B cell (primary cell): ENCODE measurements around the gene TUT7. TPM values are rescaled to one million over a fixed set of nuclear protein-coding genes. Genes with fewer than 3 reads are reported as not detected.
"Not testable (repeated sequence)": the region's sequence is repeated elsewhere in the genome, so short reads cannot be mapped to it uniquely, and the experiment has no call there.

Experiments
- ATAC-seq: fragments of 200-7000 bp; cut with Tn5 transposase; one replicate; pipeline ENCODE4 v1.10.0; 2021; ENCODE audit warnings: low read depth, mild to moderate bottlenecking, moderate number of reproducible peaks, moderate library complexity
- CTCF ChIA-PET: fragments of 350-600 bp; sonication (Branson Sonifier 250); formaldehyde crosslinking; loops from one replicate; lab custom pipeline; 2021; ENCODE audit warnings: antibody characterized with exemption, inconsistent platforms; lab: Charles Lee
- POLR2A ChIA-PET: fragments of 350-600 bp; sonication (Branson Sonifier 250); formaldehyde crosslinking; loops from one replicate; lab custom pipeline; 2021; ENCODE audit warnings: antibody characterized with exemption; lab: Charles Lee
- DNase-seq: peaks from one replicate; pipeline ENCODE4 v3.0.0; 2013
- H2AFZ ChIP-seq: 2 replicates; pipeline ENCODE4 v1.6.1; 2012; ENCODE audit warnings: mild to moderate bottlenecking, low read depth, low read length; ENCODE audit not compliant: insufficient read depth, poor library complexity, severe bottlenecking
- H3K27ac ChIP-seq, 2 donors: 1 replicate in 1 of 2; 2 replicates in 1 of 2; pipeline ENCODE4 v1.5.1; 2012 to 2013; ENCODE audit warnings: low read length in 2 of 2, mild to moderate bottlenecking in 2 of 2, moderate library complexity in 1 of 2
- H3K27me3 ChIP-seq, 4 experiments: fragments of 200-600 bp in 1 of 4; sonication (generic) in 1 of 4; replicated peaks in 1 of 4; 1 replicate in 2 of 4; 2 replicates in 2 of 4; pipeline versions ENCODE4 v1.6.1 to v1.7.0; 2013 to 2016; ENCODE audit warnings: low read length in 3 of 4, mild to moderate bottlenecking in 2 of 4, mixed read lengths in 1 of 4, moderate library complexity in 1 of 4; ENCODE audit not compliant: insufficient read depth in 4 of 4, control insufficient read depth in 3 of 4; ENCODE audit errors: control extremely low read depth in 1 of 4
- H3K36me3 ChIP-seq, 2 experiments: replicated peaks in 1 of 2; 1 replicate in 1 of 2; 2 replicates in 1 of 2; pipeline versions ENCODE4 v1.6.1 to v1.7.1; 2013; ENCODE audit warnings: low read length in 1 of 2; ENCODE audit not compliant: insufficient read depth in 2 of 2, control insufficient read depth in 1 of 2; ENCODE audit errors: control extremely low read depth in 1 of 2, extremely low read depth in 1 of 2
- H3K4me1 ChIP-seq, 2 donors: fragments of 200-600 bp in 1 of 2; sonication (generic) in 1 of 2; 1 replicate in 1 of 2; 2 replicates in 1 of 2; pipeline versions ENCODE4 v1.5.1 to v1.6.1; 2013 to 2017; ENCODE audit warnings: low read length in 2 of 2; ENCODE audit not compliant: control insufficient read depth in 2 of 2, insufficient read depth in 2 of 2
- H3K4me2 ChIP-seq: replicated peaks from 2 replicates; pipeline ENCODE3; 2012; ENCODE audit warnings: mild to moderate bottlenecking, low read depth, low read length; ENCODE audit not compliant: poor library complexity, severe bottlenecking
- H3K4me3 ChIP-seq, 5 experiments: fragments of 200-600 bp in 1 of 5; sonication (generic) in 1 of 5; 1 replicate in 3 of 5; 2 replicates in 2 of 5; pipeline versions ENCODE4 v1.5.1 to v1.7.0; 2011 to 2016; ENCODE audit warnings: low read length in 4 of 5, mild to moderate bottlenecking in 4 of 5, low read depth in 2 of 5, control low read depth in 1 of 5, moderate library complexity in 1 of 5; ENCODE audit not compliant: insufficient read depth in 1 of 5; ENCODE audit errors: control extremely low read depth in 1 of 5, extremely low read depth in 1 of 5
- H3K79me2 ChIP-seq: fragments of 200-600 bp; sonication (generic); one replicate; pipeline ENCODE4 v1.6.0; 2016; ENCODE audit warnings: low read length; ENCODE audit not compliant: control insufficient read depth, insufficient read depth
- H3K9ac ChIP-seq: fragments of 200-600 bp; sonication (generic); 2 replicates; pipeline ENCODE4 v1.6.1; 2017; ENCODE audit warnings: mild to moderate bottlenecking, low read length, moderate library complexity
- H3K9me3 ChIP-seq, 3 donors: one replicate each; pipeline versions ENCODE4 v1.6.1 to v1.7.1; 2013; ENCODE audit warnings: low read length in 2 of 3; ENCODE audit not compliant: control insufficient read depth in 2 of 3, insufficient read depth in 1 of 3; ENCODE audit errors: control extremely low read depth in 1 of 3
- H4K20me1 ChIP-seq: 2 replicates; pipeline ENCODE4 v1.6.0; 2012; ENCODE audit warnings: mild to moderate bottlenecking, low read length; ENCODE audit not compliant: insufficient read depth, control insufficient read depth, poor library complexity, severe bottlenecking
- H3K27ac Mint-ChIP-seq: one replicate; pipeline ENCODE4 v1.8.0; 2021; ENCODE audit warnings: mixed read lengths
- H3K27me3 Mint-ChIP-seq: one replicate; pipeline ENCODE4 v1.8.0; 2021; ENCODE audit warnings: mixed read lengths
- H3K4me1 Mint-ChIP-seq: one replicate; pipeline ENCODE4 v1.8.0; 2021; ENCODE audit warnings: mixed read lengths
- H3K4me3 Mint-ChIP-seq: one replicate; pipeline ENCODE4 v1.8.0; 2021; ENCODE audit warnings: mixed read lengths
- H3K9me3 Mint-ChIP-seq: one replicate; pipeline ENCODE4 v1.8.0; 2022; ENCODE audit warnings: mixed read lengths; ENCODE audit not compliant: insufficient read depth
- EZH2 ChIP-seq: IDR thresholded peaks from 2 replicates; pipeline ENCODE4 v1.6.1; 2012; ENCODE audit warnings: borderline replicate concordance, low read depth, mild to moderate bottlenecking, moderate library complexity, low read length; ENCODE audit not compliant: insufficient read depth, poor library complexity, severe bottlenecking
- WGBS: methylation state at CpG from one replicate; pipeline ENCODE4 v1.1.5; 2013; ENCODE audit warnings: missing lambda C conversion rate; ENCODE audit not compliant: insufficient coverage; 5-methylcytosine and 5-hydroxymethylcytosine counted together
- intact Hi-C: fragments of 100-400 bp; cut with micrococcal nuclease; formaldehyde crosslinking; loops from one replicate; pipeline ENCODE4 v1.10.0; 2022
- polyA plus RNA-seq: library from polyadenylated mRNA; depleted of rRNA; stranded (reverse); fragments of >200 nt; gene quantifications from 2 replicates; pipeline ENCODE4 v1.2.3, GENCODE V29; 2012
- total RNA-seq, 2 donors: library from RNA; stranded (reverse); fragments of 120-200 nt in 1 of 2; gene quantifications; 1 replicate in 1 of 2; 2 replicates in 1 of 2; pipeline versions ENCODE4 v1.2.3 to v1.2.4, GENCODE V29; 2013 to 2022
- TF ChIP-seq, protein P1 (sequence below): fragments of 200-600 bp; IDR thresholded peaks from one replicate; pipeline ENCODE4 v1.8.0; 2022; ENCODE audit warnings: antibody characterized with exemption, mild to moderate bottlenecking

TUT7 gene
- total and polyA plus RNA-seq, 2 donors (not counting 1 experiment from before 2014, with no cell fraction given) = 18.3 to 70.7 TPM

DNA sequence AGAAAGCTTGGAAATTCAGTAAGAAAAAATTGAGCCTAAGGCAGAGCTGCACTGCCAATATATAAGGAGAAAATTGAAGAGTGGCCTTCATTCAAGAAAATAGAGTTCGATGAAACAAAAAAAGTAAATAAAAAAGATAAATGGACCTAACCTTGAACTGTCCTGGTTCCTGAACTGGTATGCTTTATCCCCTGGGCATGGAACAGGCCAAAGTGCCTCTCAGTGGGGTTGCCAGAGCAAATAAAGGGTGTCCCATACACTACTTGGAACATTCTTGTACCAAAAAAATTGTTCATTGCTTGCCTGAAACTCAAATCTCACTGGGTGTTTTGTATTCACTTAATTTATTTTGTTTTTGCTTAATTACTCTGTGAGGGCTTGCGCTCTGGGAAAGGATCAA, 42.2 kb upstream of the TUT7 start:
- intact Hi-C loops = no loop called here
- CTCF ChIA-PET = no interaction called here
- H3K36me3 ChIP-seq = no peaks in the 10 kb centered on the region
- WGBS = no CpG with 5 or more reads among the region's 2 CpGs
- Mint-ChIP-seq H3K4me1 (no peaks in the 10 kb centered on the region), H3K9me3 (no peaks in the 10 kb centered on the region), H3K27me3 (peaks cover 11% of the 10 kb centered on the region), H3K27ac (no peak overlapping the region), H3K4me3 (no peak overlapping the region)
- POLR2A ChIA-PET = no interaction called here
- H4K20me1 ChIP-seq = no peaks in the 10 kb centered on the region
- TF ChIP-seq EZH2 = no peak
- TF ChIP-seq, protein P1, sequence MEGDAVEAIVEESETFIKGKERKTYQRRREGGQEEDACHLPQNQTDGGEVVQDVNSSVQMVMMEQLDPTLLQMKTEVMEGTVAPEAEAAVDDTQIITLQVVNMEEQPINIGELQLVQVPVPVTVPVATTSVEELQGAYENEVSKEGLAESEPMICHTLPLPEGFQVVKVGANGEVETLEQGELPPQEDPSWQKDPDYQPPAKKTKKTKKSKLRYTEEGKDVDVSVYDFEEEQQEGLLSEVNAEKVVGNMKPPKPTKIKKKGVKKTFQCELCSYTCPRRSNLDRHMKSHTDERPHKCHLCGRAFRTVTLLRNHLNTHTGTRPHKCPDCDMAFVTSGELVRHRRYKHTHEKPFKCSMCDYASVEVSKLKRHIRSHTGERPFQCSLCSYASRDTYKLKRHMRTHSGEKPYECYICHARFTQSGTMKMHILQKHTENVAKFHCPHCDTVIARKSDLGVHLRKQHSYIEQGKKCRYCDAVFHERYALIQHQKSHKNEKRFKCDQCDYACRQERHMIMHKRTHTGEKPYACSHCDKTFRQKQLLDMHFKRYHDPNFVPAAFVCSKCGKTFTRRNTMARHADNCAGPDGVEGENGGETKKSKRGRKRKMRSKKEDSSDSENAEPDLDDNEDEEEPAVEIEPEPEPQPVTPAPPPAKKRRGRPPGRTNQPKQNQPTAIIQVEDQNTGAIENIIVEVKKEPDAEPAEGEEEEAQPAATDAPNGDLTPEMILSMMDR = no peak
- H3K27ac ChIP-seq = no peak overlapping the region
- ATAC-seq = no peak
- no peaks in the 10 kb centered on the region for H3K27me3 ChIP-seq
- no peak overlapping the region for H3K4me2 ChIP-seq
- no peaks in the 10 kb centered on the region for H3K79me2 ChIP-seq
- H2AFZ ChIP-seq = no peak overlapping the region
- DNase-seq = no peak
- no peaks in the 10 kb centered on the region for H3K9me3 ChIP-seq
- no peak overlapping the region for H3K9ac ChIP-seq
- H3K4me1 ChIP-seq = no peaks in the 10 kb centered on the region
- H3K4me3 ChIP-seq = no peak overlapping the region

DNA sequence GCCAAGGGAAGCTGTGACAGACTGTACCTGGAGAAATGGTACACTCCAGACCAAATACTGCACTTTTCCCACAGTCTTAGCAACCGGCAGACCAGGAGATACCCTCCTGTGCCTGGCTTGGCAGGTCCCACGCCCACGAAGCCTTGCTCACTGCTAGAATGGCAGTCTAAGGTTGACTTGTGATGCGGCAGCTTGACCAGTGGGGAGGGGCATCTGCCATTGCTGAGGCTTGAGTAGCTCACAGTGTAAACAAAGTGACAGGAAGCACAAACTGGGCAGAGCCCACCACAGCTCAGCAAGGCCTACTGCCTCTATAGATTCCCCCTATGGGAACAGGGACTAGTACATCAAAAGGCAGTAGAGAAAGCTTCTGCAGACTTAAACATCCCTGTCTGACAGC, 36.0 kb upstream of the TUT7 start:
- H3K4me1 ChIP-seq, H3K27ac ChIP-seq, H3K4me3 Mint-ChIP-seq, intact Hi-C loops, H3K4me1 Mint-ChIP-seq, H3K4me3 ChIP-seq, H3K36me3 ChIP-seq, ATAC-seq, H2AFZ ChIP-seq, H4K20me1 ChIP-seq, H3K27ac Mint-ChIP-seq, H3K9me3 Mint-ChIP-seq, H3K4me2 ChIP-seq, DNase-seq, POLR2A ChIA-PET, H3K9ac ChIP-seq, H3K9me3 ChIP-seq, H3K79me2 ChIP-seq: not testable (repeated sequence)
- H3K27me3 ChIP-seq = peaks cover 0 to 18% (median 3%) of the 10 kb centered on the region in 4 experiments
- CTCF ChIA-PET = interaction anchor here (0.6 kb wide), 1 partner anchor 861 kb away, joined by 3 read pairs; no protein-coding TSS in a partner anchor
- H3K27me3 Mint-ChIP-seq = peaks cover 32% of the 10 kb centered on the region
- WGBS = 94% methylated on average over 4 of the region's 4 CpGs
